ENCODE measurements around the gene OTUD6A.

GRCh38 chrX:70046978-70047377, 15.3 kb upstream of the OTUD6A start:
- TF ChIP-seq, protein P1, sequence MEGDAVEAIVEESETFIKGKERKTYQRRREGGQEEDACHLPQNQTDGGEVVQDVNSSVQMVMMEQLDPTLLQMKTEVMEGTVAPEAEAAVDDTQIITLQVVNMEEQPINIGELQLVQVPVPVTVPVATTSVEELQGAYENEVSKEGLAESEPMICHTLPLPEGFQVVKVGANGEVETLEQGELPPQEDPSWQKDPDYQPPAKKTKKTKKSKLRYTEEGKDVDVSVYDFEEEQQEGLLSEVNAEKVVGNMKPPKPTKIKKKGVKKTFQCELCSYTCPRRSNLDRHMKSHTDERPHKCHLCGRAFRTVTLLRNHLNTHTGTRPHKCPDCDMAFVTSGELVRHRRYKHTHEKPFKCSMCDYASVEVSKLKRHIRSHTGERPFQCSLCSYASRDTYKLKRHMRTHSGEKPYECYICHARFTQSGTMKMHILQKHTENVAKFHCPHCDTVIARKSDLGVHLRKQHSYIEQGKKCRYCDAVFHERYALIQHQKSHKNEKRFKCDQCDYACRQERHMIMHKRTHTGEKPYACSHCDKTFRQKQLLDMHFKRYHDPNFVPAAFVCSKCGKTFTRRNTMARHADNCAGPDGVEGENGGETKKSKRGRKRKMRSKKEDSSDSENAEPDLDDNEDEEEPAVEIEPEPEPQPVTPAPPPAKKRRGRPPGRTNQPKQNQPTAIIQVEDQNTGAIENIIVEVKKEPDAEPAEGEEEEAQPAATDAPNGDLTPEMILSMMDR (IDR thresholded peaks at IDR 0.05) = no peak
- TF ChIP-seq POLR2A (IDR thresholded peaks at IDR 0.05) = no peak

Data from uterus (tissue), 2 donors.